HG03066 (cell line): ENCODE measurements around the gene PCNX1.
"Not testable (repeated sequence)": the region's sequence is repeated elsewhere in the genome, so short reads cannot be mapped to it uniquely, and the experiment has no call there.

Experiments used
- ATAC-seq: cut with Tn5 transposase; IDR thresholded peaks from one replicate; pipeline ENCODE4 v1.9.1; 2021; ENCODE audit warnings: low read depth; ENCODE audit not compliant: unreplicated experiment

The PCNX1 gene

GRCh38 chr14:70909733-70910614 lies 2.7 kb downstream of the PCNX1 start:
- no peak for ATAC-seq

GRCh38 chr14:70915415-70915814 lies 8.2 kb downstream of the PCNX1 start:
- ATAC-seq = no peak

- ATAC-seq = no peak
Observed at GRCh38 chr14:70916300-70916699, 9.0 kb downstream of the PCNX1 start.

- no peak for ATAC-seq
Observed at GRCh38 chr14:70916799-70917198, 9.5 kb downstream of the PCNX1 start.

GRCh38 chr14:70917633-70918032 lies 10.4 kb downstream of the PCNX1 start:
- no peak for ATAC-seq

- ATAC-seq = no peak
Observed at GRCh38 chr14:70919774-70920173, 12.5 kb downstream of the PCNX1 start.

- no peak for ATAC-seq
Observed at GRCh38 chr14:70920608-70921007, 13.3 kb downstream of the PCNX1 start.

GRCh38 chr14:70921669-70922068 lies 14.4 kb downstream of the PCNX1 start:
- no peak for ATAC-seq

GRCh38 chr14:70924521-70924920 lies 17.3 kb downstream of the PCNX1 start:
- no peak for ATAC-seq

- no peak for ATAC-seq
Observed at GRCh38 chr14:70926235-70926830, 19.1 kb downstream of the PCNX1 start.

GRCh38 chr14:70931008-70931407 lies 23.7 kb downstream of the PCNX1 start:
- no peak for ATAC-seq

GRCh38 chr14:70934084-70934483 lies 26.8 kb downstream of the PCNX1 start:
- no peak for ATAC-seq

- ATAC-seq = peak; percentile 65
Observed at GRCh38 chr14:70934502-70935134, 27.4 kb downstream of the PCNX1 start.

GRCh38 chr14:70935135-70935534 lies 27.9 kb downstream of the PCNX1 start:
- ATAC-seq = no peak

GRCh38 chr14:70939693-70940092 lies 32.4 kb downstream of the PCNX1 start:
- ATAC-seq = not testable (repeated sequence)

- ATAC-seq = not testable (repeated sequence)
Observed at GRCh38 chr14:70941637-70942341, 34.5 kb downstream of the PCNX1 start.

- ATAC-seq = no peak
Observed at GRCh38 chr14:70942342-70942706, 35.1 kb downstream of the PCNX1 start.

GRCh38 chr14:70942721-70943120 lies 35.5 kb downstream of the PCNX1 start:
- not testable (repeated sequence) for ATAC-seq

- ATAC-seq = no peak
Observed at GRCh38 chr14:70943838-70944237, 36.6 kb downstream of the PCNX1 start.

- ATAC-seq = no peak
Observed at GRCh38 chr14:70947739-70948138, 40.5 kb downstream of the PCNX1 start.

GRCh38 chr14:70952485-70952884 lies 45.2 kb downstream of the PCNX1 start:
- ATAC-seq = no peak
